NAMALWA (cell line): ENCODE measurements around the gene NXPH4.

ENCODE experiments used
- DNase-seq: peaks from one replicate; pipeline ENCODE4 v3.0.0-alpha.2; 2015; ENCODE audit warnings: low spot score

The NXPH4 gene

DNA sequence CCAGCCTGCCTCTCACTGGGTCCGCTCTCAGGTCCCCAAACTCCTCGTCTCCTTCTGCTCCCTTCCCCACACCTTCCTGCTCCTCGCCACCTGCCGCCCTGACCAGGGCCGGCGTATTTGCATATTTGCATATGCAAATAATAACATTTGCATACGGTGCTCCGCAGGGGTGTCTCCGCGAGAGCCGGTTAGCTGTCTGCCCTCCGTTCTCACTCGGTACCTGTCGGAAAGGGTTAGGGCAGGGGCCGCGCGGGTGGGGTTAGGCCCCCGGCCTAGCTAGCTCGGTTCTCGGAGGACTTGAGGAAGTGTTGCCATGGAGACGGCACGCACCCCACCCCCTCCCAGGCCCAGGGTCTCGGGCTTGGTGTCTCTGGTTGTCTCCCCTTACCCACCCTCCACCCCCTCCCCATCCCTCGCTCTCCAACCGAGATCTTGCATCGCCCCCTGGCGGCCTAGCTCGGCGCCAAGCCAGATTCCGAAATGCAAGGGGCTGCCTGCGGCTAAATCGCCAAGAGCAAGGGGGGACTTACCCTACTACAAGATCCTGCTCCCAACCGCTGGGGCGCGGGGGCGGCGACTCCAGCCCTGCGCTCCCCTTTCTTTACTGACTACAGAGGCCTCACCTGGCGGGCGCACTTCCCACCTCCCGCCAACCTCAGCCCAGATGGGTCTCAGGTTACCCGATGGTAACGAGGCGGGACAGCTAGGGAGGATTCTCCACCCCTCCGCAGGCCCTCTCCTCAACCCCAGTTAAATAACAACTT lies 26.3 kb downstream of the NXPH4 start:
- peak; percentile 97 for DNase-seq

DNA sequence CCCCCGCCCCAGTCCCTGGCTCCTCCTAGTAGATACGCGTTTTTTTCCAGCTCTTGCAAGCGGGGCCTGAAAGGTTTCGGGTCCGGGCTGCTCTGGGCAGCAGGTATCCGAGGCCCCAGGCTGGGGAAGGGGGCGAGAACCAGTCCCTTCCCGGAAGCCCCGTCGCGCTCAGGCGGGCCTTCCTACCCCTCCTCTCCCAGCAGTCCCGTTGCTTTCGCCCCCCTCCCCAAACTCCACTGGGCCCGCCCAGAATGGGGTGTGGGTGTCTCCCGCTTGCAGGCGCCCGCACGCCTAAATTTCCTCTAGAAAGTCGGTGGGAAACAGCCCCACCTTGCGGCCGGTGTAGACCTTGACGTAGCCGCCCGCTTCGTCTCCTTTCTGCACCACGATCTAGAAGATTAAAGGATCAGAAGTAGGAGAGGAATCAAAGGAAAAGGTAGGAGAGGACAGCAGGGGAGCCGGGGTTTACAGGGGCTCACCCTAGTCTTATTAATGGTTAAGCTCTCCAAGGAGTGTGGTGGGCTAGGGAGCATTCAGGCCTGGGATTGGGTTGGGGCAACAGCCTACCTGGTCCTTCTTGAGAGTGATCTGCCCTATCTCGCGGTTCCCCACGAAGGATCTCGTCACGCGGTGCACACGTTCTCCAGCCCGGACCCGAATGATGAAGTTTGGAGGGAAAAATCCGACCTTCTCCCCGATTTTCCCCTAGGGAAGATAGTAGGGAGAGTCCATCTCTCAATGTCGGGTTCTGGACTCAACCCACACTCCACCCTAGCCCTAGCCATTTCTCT lies 27.1 kb downstream of the NXPH4 start:
- DNase-seq = peak; percentile 90

DNA sequence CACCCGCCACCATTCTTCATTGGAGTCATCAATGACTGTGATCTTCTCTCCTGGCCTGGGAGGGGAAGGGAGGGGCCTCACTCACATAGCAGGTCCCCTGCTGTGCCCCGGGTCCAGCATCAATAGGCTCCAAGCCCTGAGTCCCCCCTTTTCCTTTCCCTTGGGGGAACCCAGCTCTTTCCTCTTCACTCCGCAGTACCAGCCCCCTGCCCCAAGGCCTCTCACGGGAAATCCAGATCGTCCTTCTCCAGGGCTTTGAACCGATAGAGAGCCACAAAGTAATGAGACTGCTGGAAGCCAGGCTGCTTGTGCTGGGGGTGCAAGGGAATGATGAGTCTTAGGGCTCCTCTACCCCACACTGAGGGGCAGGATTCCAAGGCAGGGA lies 27.7 kb downstream of the NXPH4 start:
- DNase-seq = no peak

DNA sequence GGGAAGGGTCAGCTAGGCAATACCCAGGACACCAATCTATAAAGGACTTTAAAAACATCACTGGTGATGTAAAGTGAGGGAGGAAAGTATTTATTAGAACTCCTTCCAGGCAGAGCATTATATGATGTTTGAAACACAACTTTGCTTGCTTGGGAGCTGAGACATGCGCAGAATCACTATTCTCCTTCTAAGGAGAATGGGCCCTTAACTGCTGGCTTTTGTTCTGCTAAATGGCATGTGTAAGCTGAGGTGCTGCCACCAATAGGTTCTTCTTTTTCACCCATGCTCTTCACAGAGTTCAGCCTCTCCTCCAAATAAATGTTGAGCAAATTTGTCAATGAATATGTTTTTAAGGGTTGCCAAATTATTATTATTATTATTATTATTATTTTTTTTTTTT lies 30.4 kb downstream of the NXPH4 start:
- peak; percentile 26 for DNase-seq

DNA sequence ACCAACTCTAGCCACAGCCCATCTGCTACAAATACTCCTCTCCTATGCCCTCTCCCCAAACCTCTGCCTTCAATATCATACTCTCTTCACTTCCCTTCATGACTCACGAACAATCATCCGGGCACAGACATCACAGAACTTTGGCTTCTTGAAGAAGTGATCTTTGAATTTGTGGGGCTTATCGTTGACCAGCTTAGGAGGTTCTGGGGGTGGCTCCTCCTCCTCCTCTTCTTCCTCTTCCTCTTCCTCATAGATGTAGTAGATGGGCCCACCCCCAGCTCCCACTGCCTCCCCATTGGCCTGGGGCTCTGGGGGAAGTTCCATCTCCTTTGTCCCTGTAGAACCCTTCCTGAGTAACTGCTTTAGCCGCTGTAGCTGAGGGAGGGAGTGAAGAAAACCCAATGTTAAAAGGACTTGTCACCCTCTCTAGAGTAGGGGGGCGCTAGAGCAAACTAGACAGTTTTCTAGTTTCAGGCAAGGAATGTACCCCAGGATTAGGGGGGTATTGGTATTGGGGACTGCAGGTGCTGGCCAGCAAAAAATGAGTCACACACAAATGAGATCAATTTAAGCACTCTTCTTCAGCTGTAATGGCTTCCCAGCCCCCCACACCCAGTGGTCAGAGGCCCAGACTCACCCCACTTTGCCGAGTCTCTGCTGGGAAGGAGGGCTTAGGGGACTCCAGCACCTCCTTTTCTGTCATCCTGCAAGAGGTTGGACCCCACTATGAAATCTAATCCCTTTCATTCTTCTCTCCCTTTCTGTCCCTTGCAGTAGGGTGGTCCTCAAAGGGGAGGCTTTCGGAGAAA lies 32.5 kb downstream of the NXPH4 start:
- peak; percentile 31 for DNase-seq

DNA sequence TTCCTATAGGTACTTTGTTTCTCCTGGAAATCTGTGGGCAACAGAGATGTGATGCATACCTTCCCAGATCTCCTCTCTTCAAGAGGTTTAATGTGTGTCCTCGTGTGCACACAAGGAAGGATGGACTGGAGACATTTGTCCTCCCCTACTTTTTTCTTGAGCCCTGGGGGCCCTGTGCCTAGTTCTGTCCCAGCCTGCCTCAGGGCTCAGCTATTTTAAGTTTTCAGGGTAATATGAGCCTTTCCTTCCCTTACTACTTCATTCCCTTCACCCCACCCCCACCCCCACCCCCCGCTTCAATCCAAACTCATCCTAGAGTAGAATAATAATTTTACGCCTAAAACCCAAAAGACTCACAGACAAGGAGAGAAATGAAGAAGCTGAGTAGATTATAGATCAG lies 33.9 kb downstream of the NXPH4 start:
- DNase-seq = no peak

DNA sequence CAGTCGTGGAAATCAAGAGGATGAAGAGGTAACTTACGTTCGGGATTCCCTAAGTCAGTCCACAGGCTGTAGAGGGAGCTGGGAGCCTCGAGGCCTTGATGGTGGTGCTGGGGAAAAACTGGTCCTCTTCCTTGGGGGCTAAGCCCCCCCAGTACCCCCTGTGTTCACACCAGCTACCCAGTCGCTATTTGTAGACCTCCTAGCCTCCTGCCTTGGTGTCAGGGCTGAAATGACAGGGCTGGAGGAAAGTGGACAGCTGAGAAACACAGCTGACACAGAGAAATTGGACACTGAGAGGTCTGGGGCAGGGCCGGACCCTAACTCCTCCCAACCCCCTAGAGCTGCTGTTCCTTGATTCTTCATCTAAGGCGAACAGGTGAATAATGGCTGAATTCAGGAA lies 34.4 kb downstream of the NXPH4 start, which contains the start of gene STAC3:
Gene STAC3, minus strand, starts transcription at position 232 of the 400 bp plus-strand sequence. CDS start 1,551 bp downstream, outside the sequence.
- no peak for DNase-seq

DNA sequence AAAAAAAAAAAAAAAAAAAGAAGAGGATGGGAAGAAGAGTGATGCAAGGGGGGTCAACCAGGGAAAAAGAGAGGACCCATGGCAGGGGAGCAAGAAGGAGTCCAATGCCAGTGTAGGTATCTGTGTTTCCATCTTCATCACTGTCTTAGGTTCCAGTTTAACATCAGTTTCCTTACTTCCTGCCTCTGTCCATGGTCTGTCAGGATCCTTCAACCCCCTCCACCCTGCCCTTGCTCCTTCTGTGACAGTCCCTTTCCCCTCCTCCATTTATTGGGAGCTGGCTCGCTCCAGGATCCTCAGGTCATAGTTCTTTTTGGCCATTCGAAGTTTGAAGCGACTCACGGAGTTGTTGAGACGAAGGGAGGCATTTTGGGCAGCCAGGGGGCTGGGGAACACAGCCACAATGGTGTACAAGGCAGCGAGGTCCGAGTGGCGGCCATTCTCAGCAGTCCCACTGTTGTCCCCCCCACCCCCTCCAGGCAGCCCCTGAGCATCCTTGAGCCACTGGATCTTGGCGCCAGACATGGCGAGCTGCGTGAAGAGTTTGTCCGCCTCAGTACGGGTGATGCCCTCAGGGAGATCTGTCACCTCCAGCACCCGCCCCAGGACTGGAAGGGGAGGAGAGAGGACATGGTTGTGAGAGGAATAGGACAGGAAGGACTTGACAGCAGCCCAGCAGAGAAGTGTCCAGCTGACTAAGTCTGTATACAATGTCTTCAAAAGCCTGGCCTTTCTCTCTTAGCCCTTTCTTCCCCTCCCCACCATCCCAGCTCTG lies 38.1 kb downstream of the NXPH4 start:
- DNase-seq = no peak

DNA sequence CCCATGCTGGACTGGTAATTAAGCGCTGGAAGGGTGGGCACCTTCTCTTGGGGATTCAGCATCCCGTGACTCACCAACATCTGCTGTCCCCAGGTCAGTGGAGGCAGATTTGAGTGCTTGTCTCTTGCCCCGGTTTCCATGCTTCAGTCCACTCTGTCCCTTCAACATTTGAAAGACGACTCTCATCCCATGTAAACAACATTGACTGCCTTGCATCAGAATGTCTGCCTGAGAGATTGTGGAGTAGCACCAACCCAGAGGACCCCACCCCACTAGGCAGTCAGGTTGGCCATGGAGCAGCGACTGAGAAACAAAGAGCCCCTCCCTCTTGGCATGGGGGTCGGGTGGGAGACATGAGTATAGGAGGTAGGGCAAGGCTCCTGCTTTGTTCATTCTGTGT lies 39.3 kb downstream of the NXPH4 start:
- no peak for DNase-seq

DNA sequence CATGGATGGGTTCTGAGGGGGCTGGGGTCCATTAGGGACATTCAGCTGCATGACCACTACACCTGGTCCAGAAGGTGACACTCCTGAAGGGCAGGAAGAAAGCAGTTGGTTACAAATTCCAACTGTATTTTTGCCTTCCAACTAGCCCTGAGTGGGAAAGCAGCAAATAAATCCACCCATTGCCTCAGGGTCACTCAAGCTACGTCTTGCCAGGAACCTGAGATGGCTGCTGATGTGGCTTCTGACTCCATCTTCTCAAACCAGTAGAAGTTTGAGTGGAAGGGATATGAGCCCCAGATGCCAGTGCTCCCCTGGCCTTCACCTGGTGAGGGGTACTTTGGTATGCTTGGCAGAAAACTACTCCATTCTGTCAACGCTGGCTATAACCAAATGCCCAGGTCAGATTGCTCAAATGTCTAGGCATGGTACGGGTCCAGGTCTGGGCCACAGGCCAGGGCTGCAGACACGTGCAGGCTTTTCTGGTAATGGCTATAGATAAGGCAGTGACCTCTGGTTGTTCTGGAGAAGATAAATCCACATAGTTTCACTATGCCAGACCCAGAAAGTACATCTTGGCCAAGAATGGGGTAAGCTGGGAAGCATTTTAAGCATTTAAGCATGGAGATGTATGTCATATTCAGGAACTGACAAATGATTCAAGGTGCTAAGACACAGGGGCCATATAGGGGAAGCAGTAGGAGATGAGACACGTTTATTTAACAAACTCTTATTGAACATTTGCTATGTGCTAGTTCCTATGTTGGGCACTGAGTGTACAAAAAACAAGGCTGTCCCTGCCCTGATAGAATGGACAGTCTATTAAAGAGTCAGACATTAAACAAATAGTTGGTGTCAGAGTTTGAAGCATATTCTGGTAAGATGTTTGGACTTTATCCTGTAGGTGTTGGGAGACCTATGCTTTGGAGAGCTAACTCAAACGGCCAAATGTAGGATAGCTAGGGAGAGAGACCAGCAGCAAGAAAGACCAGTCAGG lies 42.7 kb downstream of the NXPH4 start:
- DNase-seq = no peak

DNA sequence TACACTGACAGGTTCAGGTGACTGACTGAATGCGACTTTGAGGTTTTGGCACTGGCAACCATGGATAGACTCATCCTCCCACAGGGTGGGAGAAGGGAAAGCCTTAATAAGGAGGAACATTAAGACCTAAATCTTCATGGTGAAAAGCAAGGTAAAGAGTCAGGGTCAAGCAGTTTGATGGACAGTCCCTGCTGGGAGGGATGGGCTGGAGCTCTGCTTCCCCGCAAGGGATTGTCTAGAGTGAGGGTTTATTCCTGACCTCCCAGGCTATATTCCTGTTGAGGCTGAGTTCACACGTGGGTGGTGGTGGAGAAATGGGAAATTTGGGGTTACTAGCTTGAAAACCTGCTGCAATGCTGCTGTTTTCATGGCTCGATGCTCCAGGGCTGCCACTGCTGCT lies 43.8 kb downstream of the NXPH4 start:
- DNase-seq = no peak

DNA sequence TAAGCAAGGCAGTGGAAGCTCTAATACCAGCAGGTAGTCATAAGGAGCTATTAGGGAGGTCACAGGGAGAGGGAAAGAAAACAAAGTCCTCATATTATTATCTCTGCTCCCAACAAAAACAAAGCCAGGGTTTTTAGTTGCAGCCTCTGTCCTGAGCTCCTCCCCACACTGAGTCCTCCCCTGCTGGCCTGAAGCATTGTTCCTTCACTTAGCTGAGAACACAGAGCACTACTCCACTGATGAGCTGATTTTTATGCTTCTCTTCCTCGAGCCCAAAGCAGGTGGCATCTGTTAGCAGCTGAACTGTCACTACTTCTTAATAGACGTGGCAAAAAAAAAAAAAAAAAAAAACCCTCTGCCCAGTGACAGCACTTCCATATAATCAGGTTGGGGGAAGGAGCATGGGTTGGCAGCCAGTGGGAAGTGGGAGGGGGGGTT lies 44.9 kb downstream of the NXPH4 start:
- DNase-seq = no peak

DNA sequence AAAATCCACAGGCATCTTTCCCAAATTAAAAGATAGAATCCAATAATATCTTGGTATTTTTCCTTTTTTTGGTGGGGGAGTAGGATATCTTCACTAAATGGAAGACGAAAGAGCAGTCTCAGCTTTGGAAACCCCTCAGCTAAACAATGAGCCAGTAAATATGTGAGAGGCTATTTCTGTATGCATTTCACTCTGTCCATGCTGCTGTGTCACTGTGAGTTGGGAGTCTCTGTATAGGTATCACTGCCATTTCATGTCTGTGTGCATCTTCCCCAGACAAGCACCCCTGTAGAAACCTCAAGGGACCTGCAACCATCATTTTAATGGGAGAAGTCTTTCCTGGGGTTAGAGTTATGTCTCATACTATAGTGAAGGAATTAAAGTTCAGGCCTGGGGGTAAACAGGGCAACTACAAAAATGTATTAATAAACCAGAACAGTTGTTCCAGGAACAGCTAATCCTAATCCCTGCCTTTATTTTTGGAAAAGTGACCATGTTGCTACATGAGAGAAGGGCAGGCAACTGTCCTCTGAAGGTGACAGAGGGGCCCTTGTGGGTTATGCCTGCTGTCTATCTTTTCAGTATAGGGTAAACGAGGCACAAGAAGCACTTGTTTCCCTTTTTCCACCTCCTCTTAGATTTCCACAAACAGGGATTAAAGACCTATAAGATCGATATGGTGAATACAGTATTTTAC lies 45.7 kb downstream of the NXPH4 start:
- DNase-seq = no peak

DNA sequence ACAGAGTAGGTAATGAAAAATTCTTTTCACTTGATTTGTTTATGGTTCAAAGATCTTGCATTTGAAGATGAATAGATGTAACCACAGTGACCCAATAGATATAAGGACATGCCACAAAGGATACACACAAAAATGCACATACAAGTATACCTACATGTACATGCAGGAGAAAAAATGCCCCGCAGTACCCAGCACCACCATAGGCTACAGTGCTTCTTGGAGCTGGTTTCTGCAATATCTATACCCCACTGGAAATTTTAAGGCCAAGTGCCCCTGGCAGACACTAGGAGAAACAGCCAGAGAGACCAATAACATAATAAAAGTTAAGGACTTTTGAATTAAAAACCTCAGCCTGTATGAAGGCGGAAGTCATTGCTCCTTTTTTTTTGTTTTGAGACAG lies 46.5 kb downstream of the NXPH4 start:
- DNase-seq = peak; percentile 28

DNA sequence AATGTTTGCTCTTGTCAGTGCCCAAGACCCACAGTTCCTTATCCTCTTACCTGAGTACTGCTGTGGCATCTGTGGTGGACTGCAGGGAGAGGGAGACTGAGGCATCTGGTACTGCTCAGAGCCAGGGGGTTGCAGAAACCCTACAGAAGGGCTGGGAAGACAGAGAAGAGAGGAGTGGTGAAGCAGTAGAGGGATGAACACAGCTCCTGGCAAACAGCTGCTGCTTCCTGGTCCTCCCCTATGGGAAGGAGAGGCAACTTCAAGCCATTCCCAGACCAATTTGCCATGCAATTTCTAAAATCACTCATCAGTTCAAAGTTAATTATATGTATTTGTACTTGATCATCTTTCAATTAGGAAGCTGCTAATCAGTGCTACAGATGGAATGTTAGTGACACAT lies 50.1 kb downstream of the NXPH4 start:
- DNase-seq = no peak

DNA sequence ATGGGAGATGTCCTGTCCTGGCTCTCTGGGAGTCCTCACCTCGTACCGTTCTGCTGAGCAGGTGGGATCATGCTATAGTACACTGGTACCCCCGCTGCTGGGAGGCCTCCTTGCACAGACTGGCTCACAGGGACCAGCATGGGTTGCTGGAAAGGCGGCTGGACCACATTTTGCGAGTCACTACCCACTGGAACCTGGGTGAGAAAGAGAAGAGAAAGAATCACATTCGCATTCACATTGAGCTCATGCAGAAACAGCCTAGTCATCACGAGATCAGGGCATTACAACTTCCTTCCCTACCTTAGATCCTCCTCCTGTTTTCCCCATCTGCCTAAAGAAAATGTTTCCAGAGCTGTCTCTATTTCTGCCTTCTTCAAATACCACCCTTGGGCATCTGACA lies 51.7 kb downstream of the NXPH4 start:
- no peak for DNase-seq

DNA sequence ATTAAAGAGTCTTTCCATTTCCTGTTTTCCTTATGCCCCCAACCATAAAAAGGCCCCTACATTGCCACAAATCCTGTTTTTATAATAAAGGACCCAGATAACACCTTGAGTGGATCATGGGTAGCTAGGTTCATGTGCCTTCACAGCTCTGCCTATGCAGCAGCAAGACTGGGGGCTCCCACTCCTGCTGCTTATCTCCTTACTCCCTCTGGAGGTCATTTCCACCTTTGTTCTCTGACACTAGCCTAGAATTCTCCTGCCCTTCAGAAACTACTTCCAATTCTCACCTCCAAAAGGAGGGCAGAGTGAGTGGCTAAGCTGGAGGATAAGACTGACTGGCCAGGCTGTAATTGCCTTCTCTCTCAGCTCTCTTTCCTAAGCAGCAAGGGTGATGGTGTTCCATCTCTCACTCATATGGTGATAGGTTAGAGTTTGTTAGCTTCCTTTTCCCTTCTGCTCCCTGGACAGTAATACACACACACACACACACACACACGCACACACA lies 54.4 kb downstream of the NXPH4 start:
- DNase-seq = no peak

DNA sequence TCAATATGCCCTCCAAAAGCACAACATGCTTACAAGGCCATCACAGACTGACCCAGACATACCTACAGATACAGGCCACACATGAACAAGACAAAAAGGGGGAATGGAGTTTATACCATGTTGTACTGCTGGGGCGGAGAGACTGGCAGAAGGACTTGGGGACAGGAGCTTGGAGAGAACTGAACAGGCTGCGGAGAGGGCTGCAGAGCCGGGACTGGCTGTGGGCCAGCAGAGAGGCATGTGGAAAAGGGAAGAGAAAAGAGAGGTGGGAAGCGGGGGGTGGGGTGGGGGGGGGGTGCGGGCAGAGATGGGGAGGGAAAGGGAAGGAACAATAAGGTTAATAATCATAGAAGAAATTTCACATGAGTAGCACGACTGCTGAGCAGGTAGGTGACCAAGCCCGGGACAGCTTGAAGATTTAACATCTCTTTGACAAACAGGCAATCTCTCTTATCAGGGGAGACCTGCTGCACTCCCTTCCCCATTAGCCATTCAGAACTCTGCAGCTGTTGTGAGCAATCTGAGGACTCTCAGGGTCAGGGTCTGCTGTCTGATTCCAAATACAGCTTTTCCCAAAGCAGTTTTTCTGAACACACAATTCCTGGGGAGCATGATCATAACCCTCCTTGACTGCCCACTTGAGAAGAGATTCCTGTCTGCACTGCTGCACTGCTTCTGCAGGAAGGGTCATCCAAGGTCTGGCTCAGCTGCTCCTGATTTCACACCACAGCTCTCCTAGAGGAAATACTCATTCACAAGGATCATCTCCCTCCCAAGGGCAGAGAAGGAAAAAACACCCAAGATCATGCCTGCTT lies 56.0 kb downstream of the NXPH4 start:
- DNase-seq = no peak

DNA sequence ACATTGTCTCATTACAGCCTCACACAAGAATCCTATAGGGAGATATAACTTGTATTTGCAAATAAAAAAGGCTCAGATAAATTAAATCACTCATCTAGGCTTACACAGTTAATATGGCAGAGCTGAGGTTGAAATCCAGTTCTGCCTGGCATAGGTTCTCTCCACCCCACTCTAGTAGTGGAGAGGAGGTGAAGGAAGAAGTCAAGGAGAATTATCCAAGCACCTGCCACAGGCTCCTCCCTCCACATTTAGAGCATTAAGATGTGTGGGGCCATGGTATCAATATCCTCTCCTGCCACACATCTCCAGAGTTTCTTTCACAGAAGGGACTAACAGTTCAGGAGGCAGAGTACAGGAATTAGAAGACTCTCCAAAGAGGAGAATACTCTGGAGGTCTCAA lies 56.9 kb downstream of the NXPH4 start:
- DNase-seq = no peak
